Measurements from ENCODE around the gene HOTAIR.

The HOTAIR gene

GRCh38 chr12:53956251-53956887 lies 18.4 kb downstream of the HOTAIR start:
- no peak for DNase-seq

GRCh38 chr12:53955776-53956250 lies 18.9 kb downstream of the HOTAIR start:
- DNase-seq: no peak

- DNase-seq: no peak
Observed at GRCh38 chr12:53955036-53955775, 19.5 kb downstream of the HOTAIR start.

- no peak for DNase-seq
Observed at GRCh38 chr12:53954694-53955035, 20.1 kb downstream of the HOTAIR start, which contains the start of gene HOXC12. Gene HOXC12, plus strand, starts transcription at chr12:53954903. Its CDS starts 27 bp downstream, at chr12:53954930.

- DNase-seq: no peak
Observed at GRCh38 chr12:53953831-53954693, 20.7 kb downstream of the HOTAIR start.

GRCh38 chr12:53952871-53953734 lies 21.7 kb downstream of the HOTAIR start:
- DNase-seq: no peak

GRCh38 chr12:53952335-53952694 lies 22.4 kb downstream of the HOTAIR start:
- DNase-seq: no peak

GRCh38 chr12:53951577-53952334 lies 23.0 kb downstream of the HOTAIR start:
- DNase-seq: no peak

- no peak for DNase-seq
Observed at GRCh38 chr12:53950789-53951576, 23.8 kb downstream of the HOTAIR start.

- no peak for DNase-seq
Observed at GRCh38 chr12:53950437-53950773, 24.3 kb downstream of the HOTAIR start.

- DNase-seq: no peak
Observed at GRCh38 chr12:53949631-53950436, 24.9 kb downstream of the HOTAIR start.

- DNase-seq: peak; percentile 9
Observed at GRCh38 chr12:53948650-53949593, 25.8 kb downstream of the HOTAIR start.

- DNase-seq: no peak
Observed at GRCh38 chr12:53947743-53948142, 27.0 kb downstream of the HOTAIR start.

- no peak for DNase-seq
Observed at GRCh38 chr12:53944907-53945847, 29.6 kb downstream of the HOTAIR start.

- DNase-seq: no peak
Observed at GRCh38 chr12:53944209-53944608, 30.5 kb downstream of the HOTAIR start.

GRCh38 chr12:53942467-53942997 lies 32.2 kb downstream of the HOTAIR start:
- DNase-seq: no peak

GRCh38 chr12:53941750-53942149 lies 33.0 kb downstream of the HOTAIR start:
- DNase-seq: no peak

GRCh38 chr12:53941187-53941586 lies 33.6 kb downstream of the HOTAIR start:
- DNase-seq: no peak

Measured in suppressor macrophage treated with lipopolysaccharide for 4 hours (primary cell).